Activated T-helper 1 cell treated with Interleukin-2 at 50 U/mL for 16 hours (primary cell): ENCODE results near the gene HOXD8.

Experiments used
- DNase-seq: peaks from one replicate; pipeline ENCODE4 v3.0.0-alpha.2; 2020; ENCODE audit warnings: low read depth

HOXD8 gene

DNA sequence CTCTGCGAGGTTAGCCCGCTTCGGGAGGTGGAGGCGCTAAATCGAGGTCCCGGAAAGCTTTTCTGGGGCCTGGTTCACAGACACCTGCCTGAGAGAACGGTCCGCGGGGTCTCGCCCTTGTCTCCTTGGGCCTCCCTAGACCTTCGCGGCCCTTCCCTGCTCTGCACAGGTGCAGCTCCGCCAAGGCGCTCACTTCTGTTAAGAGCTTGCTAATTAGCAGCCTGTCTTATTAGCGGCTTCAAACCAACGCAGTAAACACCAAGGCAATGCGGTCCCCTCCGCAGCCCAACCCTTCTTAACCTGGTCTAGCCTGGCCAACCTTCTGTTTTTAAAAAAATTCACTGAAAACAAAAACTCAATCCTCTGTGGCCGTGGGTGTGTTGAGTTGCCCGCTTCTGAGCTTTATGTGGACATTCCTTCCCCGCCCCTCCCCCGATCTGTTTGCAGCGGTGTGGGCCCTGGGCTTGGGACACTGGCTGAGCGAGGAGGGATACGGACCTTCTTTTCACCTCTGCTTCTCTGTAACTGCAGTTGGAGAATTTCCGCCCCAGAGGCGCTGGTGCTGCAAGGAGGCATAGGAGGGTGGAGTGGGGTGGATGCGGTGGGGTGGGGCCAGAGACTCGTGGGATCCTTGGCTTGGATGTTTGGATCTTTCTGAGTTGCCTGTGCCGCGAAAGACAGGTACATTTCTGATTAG lies 18.4 kb downstream of the HOXD8 start:
- no peak for DNase-seq

GRCh38 chr2:176148751-176149421 lies 19.4 kb downstream of the HOXD8 start:
- no peak for DNase-seq

DNA sequence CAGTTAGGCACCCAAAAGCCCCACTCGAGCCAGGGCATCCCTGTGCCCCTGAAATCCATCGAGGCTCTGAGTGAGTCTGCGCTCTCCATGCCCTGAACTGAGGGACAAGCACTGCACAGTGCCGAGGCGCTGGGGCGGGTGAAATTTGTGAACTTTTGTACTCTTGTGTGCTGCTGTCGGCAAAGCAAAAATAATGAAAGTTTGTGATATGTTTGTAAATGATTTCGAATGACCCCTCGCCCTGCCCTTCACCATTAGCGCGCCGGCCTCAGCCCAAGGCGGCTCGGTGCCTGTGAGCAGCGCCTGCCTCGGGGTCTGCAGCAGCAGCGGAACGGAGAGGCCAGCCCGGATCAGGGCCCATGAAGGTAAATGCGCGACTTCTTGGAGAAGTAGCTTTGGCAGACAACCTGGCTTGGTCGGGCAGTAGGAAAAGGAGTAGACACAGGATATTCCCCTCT lies 20.0 kb downstream of the HOXD8 start:
- DNase-seq: no peak

- DNase-seq: no peak
Observed at GRCh38 chr2:176149939-176150583, 20.6 kb downstream of the HOXD8 start.

DNA sequence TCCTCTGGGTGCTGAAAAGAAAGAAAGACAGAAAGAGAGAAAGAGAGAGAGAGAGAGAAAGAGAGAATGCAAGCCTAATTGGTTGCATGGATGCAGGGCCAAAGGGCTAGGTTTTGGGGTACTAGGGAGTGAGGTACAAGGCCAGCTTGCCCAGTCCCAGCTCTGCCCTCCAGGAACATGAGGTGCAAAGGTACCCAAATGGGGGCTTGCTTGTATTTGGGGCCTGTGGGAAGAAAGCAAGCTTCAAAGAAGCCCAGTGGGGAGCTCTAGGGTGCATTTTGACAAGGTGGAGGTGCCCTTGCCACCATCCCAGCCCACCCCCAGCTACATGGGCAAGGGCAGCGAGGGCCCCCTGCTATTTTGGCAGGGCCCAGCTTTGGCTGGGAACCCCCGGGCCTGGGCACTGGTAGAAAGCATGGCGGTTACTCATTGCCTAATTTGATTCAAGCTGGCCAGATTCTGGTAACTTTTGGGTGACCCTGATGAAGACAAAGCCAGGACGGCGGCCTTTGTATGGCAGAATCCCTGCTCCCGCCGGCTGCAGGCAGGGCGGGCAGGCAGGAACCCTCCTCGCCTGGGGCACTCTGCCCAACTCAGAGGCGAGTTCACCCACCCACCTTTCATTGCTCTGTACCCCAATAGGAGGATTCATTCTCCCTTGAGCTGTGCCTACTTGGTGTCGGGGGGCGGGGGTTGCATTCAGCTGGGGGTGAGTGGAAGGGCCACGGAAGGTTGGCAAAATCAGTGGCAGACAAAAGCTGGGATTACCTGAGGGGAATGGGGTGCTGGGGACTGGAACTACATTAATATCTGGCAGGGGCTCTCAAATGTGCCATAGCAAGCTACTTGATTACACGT lies 21.3 kb downstream of the HOXD8 start:
- no peak for DNase-seq

- DNase-seq: no peak
Observed at GRCh38 chr2:176151442-176152287, 22.2 kb downstream of the HOXD8 start, which contains the start of gene HOXD4. Gene HOXD4 (plus strand): TSS chr2:176151550. CDS start chr2:176151634, 84 bp downstream.

DNA sequence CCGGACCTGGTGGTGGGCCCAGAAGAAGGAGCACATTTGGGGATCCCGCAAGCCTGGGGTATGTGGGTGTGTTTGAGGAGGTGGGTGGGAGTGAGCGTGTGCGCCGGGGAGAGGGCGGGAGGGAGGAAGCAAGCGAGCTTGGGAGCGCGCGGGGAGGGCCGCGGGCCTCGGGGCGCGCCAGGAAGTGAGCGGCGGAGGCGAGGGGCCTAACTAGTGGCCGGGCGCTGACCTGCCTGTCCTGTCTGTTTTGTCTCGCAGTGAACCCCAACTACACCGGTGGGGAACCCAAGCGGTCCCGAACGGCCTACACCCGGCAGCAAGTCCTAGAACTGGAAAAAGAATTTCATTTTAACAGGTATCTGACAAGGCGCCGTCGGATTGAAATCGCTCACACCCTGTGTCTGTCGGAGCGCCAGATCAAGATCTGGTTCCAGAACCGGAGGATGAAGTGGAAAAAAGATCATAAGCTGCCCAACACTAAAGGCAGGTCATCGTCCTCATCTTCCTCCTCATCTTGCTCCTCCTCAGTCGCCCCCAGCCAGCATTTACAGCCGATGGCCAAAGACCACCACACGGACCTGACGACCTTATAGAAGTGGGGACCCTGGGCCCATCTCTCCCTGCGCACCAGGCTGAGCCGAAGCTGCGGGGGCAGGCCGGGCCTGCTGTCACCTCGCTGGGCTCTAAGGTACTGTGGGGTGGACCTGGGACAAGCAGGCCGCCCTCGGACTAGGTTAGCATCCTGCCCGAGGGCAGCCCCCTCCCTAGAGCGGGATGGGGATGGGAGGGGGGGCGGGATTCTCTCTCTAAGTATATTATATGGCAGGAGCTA lies 23.1 kb downstream of the HOXD8 start:
- no peak for DNase-seq

DNA sequence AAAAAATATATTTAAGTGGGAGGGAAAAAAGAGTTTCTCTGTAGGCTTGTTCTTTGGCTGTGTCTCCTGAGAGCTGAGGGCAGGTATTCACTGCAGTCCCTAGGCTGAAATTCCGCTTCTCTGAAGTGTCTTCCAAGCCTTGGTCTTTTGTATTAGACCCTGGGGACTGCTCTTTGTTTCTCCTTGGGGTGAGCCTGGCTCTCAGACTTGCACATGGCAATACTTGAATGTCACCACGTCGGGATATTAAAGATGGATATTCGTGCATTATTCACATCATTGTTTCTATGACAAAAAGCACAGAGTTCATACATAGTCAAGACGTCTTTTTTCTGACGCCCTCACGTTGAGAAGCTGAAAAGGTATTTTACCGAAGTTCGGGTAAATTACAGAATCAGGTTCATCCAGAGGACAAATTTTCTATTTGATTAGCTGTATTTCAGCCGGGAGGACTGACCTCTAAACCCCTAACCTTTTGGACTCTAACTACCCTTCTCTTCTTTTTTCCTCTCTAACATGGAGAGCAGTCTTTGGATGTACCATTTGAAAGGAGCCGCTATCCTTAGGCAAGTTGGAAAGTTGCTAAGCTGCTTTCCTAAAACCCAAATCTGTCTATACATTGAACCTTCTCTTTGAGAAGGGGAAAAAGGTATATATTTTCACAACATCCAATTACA lies 25.2 kb downstream of the HOXD8 start:
- no peak for DNase-seq

DNA sequence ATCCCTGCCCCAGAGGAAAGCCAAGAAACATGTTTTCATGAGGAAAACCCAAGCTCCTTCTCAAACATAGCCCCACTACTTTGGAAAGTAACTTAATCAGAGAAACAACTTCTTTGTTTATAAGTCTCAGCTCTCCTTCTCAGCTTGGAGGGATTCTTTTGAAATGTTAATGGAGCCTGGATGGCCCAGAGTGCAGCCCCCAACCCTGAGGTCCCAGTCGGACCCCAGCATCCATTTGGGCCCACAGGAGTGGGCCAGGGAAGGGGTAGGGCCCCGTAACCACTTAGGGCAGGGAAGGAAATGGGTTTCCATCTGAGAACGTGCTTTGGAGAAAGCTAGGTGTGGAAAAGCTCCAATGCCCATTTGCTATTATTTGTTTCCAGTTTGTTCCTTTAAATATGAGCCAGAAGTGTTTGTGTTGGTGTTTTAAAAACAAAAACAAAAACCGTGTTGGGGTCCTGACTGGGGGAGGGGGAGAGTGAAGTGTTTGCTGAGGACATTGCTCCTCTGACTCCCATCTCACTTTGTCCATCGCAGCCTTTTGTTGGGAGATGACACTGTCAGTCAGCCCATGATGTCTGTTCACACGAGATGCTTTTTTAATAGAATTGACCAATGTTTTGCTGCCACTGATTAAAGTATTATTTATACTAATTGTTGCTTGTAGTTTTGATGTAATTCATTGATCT lies 26.0 kb downstream of the HOXD8 start:
- DNase-seq: no peak

DNA sequence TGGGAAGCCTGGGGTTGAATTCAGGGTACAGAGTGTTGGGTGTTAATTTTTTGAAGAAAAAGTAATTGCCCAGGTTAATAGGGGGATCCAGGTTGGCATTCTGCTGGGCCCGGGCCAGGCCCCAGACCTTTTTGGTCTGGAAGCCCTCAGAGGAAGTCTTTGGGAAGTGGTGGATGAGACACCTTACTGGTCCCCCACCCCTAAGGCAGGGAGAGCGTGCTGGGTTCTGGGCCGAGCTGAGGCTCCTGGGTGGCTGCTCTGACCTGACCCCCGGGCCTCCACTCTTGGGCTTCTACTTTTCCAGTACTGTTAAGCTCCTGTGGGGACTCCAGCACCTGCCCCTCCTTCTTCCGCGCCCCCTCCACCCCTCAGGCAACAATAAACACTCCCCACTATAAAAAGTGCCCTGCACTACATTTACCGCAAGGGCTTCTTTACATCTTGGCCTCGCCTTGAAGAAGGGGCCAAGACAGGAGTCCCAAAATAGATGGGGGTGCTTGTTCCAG lies 26.8 kb downstream of the HOXD8 start:
- no peak for DNase-seq

DNA sequence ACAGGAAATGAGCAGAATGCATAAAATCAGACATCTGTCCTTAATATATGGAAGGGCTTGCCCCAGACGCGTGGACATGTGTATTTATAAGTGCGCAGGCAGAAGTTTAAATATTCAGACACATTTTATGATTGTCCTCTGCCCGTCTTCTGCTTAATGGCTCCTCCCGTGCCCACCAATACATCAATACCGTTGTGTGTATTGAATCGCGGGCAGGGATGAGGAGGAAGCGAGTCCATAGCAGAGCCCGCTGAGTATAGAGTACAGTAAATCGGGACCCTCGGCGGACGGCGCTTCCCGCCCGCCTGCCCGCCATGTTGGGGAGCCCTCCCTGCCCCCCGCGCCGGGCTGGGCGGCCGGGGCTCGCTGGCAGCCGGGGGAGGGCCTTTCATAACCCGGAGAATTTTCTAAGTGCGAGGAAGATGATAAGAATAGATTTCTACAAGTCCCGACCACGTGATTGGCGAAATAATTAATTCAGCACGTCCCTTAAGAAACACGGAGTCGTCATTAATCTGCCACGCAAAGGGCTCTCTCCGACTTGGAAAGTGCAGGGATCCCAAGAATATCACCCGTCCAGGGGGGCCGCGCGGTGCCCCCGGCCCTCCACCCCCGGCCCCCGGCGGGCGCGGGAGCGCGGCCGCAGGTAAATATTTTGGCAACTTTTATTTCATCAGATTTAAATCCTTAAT lies 27.4 kb downstream of the HOXD8 start, which contains the start of gene HOXD3:
HOXD3 (plus strand) TSS at position 501 of the 692 bp plus-strand sequence. CDS start 11,808 bp downstream, outside the sequence.
- DNase-seq: no peak

DNA sequence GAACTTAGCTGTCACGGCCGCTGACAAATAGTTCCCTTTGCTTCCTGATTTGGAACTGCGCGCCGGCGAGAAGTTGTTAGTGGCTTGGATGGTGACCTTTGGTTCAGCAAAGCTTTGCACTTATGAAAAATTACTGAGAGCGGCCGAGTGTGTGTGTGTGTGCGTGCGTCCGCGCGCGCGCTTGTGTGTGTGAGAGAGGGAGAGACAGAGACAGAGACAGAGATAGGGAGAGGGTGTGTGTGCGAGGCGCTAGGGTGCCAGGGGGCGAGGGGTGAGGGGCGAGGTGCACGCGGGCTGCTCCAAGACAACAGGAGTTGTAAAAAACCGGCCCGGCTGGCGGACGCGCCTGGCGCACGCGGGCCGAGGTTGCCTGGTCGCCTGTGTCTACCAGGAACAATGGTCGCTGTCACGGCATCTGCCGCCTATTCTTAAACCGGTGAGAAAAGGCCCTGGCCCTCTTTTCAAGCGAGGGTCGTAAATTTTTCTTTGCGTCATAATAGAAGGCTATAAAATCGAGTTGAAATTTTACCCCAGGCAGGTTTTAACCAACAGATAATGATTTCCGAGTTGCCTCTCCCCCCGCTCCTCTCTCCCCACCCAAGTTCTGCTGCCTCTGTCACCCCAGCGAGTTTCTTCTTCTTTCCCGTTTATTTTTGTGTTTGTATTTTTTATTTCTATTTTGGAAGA lies 28.1 kb downstream of the HOXD8 start:
- DNase-seq: no peak

GRCh38 chr2:176158186-176158591 lies 28.7 kb downstream of the HOXD8 start:
- no peak for DNase-seq

DNA sequence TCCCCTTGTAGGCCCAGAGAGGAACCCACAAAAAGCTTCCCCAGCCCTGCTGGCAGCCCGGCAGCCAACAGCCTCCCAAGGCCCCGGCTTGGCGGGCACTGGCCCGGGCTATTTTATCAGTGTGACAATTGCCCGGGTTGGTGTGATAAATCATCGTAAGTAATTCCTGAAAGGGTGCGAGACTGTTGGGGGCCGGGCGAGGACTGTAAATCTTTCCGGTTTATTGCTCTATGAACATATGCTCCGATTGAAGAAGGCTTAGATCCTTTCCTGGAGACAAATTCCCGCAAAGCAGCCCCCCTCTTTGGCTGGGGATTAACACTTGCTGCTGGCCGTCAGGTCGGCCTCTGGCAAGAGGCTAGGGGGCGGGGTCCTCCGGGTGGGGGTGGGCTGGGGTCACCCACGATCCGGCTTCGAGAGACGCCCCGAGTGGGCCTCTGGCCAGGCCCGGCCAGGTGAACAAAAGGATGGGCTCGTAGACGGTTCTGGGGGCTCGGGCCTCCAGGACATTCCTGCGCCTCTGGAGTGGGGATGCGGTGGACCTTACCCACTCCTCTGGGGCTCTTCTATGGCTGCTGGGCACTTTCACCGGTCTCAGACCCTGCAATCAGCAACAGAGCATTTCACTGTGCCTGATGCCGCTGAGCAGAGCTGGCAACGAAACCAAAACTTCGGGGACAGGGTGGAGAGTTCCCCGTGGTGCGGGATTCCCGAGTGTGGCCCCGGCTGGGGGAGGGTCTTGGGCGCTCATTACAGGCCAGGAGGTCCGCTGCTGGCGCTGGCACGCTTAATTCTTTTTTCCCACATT lies 29.6 kb downstream of the HOXD8 start:
- DNase-seq: no peak

DNA sequence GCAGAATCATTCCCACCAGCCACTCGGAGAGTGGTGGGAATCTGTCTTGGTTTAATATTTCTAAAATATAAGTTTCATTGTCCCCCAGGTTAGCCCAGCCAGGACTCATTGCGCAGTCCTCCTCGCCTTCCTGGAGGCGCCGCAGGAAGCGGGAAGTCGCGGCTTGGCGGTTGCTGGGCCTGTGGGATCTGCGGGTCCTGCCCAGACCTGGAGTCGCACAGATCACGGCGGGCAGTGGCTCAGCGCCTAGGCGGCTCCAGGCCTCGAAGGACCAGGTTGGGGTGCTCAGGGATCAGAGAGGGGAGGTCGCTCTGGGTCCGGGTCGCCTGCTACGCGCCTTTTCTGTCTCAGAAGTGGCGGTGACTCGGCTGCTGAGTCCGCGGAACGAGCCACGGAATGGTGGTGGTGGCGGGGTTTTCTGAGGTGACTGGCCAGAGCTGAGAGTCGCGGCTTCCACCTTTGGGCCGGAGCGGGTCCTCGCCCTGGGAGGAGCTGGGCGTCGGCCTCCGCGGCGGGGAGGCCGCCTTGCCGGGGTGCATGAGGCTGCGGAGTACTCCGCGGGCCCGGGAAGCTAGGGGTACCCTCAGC lies 30.3 kb downstream of the HOXD8 start:
- DNase-seq: no peak

- no peak for DNase-seq
Observed at GRCh38 chr2:176160251-176160985, 30.9 kb downstream of the HOXD8 start.
